Measurements from ENCODE around the gene HPCAL1.

GRCh38 chr2:10256515-10257031 lies 46.1 kb upstream of the HPCAL1 start:
- TF ChIP-seq POLR2A (IDR thresholded peaks at IDR 0.05) (no peak), CTCF (IDR thresholded peaks at IDR 0.05) (no peak)

All from tibial nerve (tissue), 3 donors.